Mucosa of stomach (tissue), 1 donor: ENCODE measurements around the gene SUMF1.

Experiments used
- H3K27me3 ChIP-seq: one replicate; pipeline ENCODE4 v1.7.0; 2013; ENCODE audit warnings: mild to moderate bottlenecking, low read length; ENCODE audit not compliant: control insufficient read depth, insufficient read depth
- H3K36me3 ChIP-seq: one replicate; pipeline ENCODE4 v1.7.0; 2013; ENCODE audit warnings: low read length; ENCODE audit not compliant: control insufficient read depth, insufficient read depth
- H3K4me1 ChIP-seq: one replicate; pipeline ENCODE4 v1.7.0; 2013; ENCODE audit warnings: mild to moderate bottlenecking, low read length; ENCODE audit not compliant: control insufficient read depth, insufficient read depth
- H3K4me3 ChIP-seq: one replicate; pipeline ENCODE4 v1.7.0; 2013; ENCODE audit warnings: low read length
- H3K9ac ChIP-seq: one replicate; pipeline ENCODE4 v1.7.0; 2013; ENCODE audit warnings: mild to moderate bottlenecking, low read length, moderate library complexity
- H3K9me3 ChIP-seq: one replicate; pipeline ENCODE4 v1.7.0; 2013; ENCODE audit warnings: mild to moderate bottlenecking, low read length, moderate library complexity; ENCODE audit not compliant: control insufficient read depth
- donor health status: Pancreatic carcinoma.

Gene SUMF1

GRCh38 chr3:4417449-4417848 is 49.6 kb downstream of the SUMF1 start:
- Histone ChIP-seq H3K27me3 (no peaks in the 10 kb centered on the region), H3K9me3 (no peaks in the 10 kb centered on the region), H3K9ac (no peak overlapping the region), H3K4me3 (no peak overlapping the region), H3K4me1 (no peaks in the 10 kb centered on the region), H3K36me3 (no peaks in the 10 kb centered on the region)

GRCh38 chr3:4416961-4417360 is 50.1 kb downstream of the SUMF1 start:
- Histone ChIP-seq H3K9me3 (no peaks in the 10 kb centered on the region), H3K27me3 (no peaks in the 10 kb centered on the region), H3K4me1 (no peaks in the 10 kb centered on the region), H3K36me3 (no peaks in the 10 kb centered on the region), H3K4me3 (no peak overlapping the region), H3K9ac (no peak overlapping the region)

GRCh38 chr3:4416427-4416945 is 50.6 kb downstream of the SUMF1 start:
- H3K36me3 ChIP-seq: no peaks in the 10 kb centered on the region
- H3K9ac ChIP-seq: no peak overlapping the region
- H3K4me1 ChIP-seq: no peaks in the 10 kb centered on the region
- H3K9me3 ChIP-seq: no peaks in the 10 kb centered on the region
- H3K4me3 ChIP-seq: no peak overlapping the region
- no peaks in the 10 kb centered on the region for H3K27me3 ChIP-seq

- no peaks in the 10 kb centered on the region for H3K9me3 ChIP-seq
- H3K27me3 ChIP-seq: no peaks in the 10 kb centered on the region
- H3K9ac ChIP-seq: no peak overlapping the region
- H3K4me1 ChIP-seq: no peaks in the 10 kb centered on the region
- H3K36me3 ChIP-seq: no peaks in the 10 kb centered on the region
- no peak overlapping the region for H3K4me3 ChIP-seq
Observed at GRCh38 chr3:4413467-4413866, 53.6 kb downstream of the SUMF1 start.

GRCh38 chr3:4411833-4412232 is 55.2 kb downstream of the SUMF1 start:
- H3K4me3 ChIP-seq: no peak overlapping the region
- no peak overlapping the region for H3K9ac ChIP-seq
- H3K36me3 ChIP-seq: no peaks in the 10 kb centered on the region
- H3K27me3 ChIP-seq: no peaks in the 10 kb centered on the region
- H3K9me3 ChIP-seq: no peaks in the 10 kb centered on the region
- no peaks in the 10 kb centered on the region for H3K4me1 ChIP-seq

GRCh38 chr3:4411236-4411635 is 55.8 kb downstream of the SUMF1 start:
- Histone ChIP-seq H3K9me3 (no peaks in the 10 kb centered on the region), H3K27me3 (no peaks in the 10 kb centered on the region), H3K4me3 (no peak overlapping the region), H3K36me3 (no peaks in the 10 kb centered on the region), H3K4me1 (no peaks in the 10 kb centered on the region), H3K9ac (no peak overlapping the region)

- no peaks in the 10 kb centered on the region for H3K36me3 ChIP-seq
- H3K9ac ChIP-seq: no peak overlapping the region
- H3K27me3 ChIP-seq: no peaks in the 10 kb centered on the region
- no peaks in the 10 kb centered on the region for H3K9me3 ChIP-seq
- no peaks in the 10 kb centered on the region for H3K4me1 ChIP-seq
- H3K4me3 ChIP-seq: no peak overlapping the region
Observed at GRCh38 chr3:4410606-4411005, 56.5 kb downstream of the SUMF1 start.

GRCh38 chr3:4409971-4410573 is 57.0 kb downstream of the SUMF1 start:
- H3K9me3 ChIP-seq: no peaks in the 10 kb centered on the region
- H3K9ac ChIP-seq: no peak overlapping the region
- H3K27me3 ChIP-seq: no peaks in the 10 kb centered on the region
- no peaks in the 10 kb centered on the region for H3K36me3 ChIP-seq
- no peaks in the 10 kb centered on the region for H3K4me1 ChIP-seq
- H3K4me3 ChIP-seq: no peak overlapping the region

GRCh38 chr3:4409415-4409814 is 57.7 kb downstream of the SUMF1 start:
- Histone ChIP-seq H3K9ac (no peak overlapping the region), H3K9me3 (no peaks in the 10 kb centered on the region), H3K4me3 (no peak overlapping the region), H3K27me3 (no peaks in the 10 kb centered on the region), H3K36me3 (no peaks in the 10 kb centered on the region), H3K4me1 (no peaks in the 10 kb centered on the region)

- Histone ChIP-seq H3K9me3 (no peaks in the 10 kb centered on the region), H3K9ac (no peak overlapping the region), H3K36me3 (no peaks in the 10 kb centered on the region), H3K4me1 (no peaks in the 10 kb centered on the region), H3K27me3 (no peaks in the 10 kb centered on the region), H3K4me3 (no peak overlapping the region)
Observed at GRCh38 chr3:4408958-4409357, 58.1 kb downstream of the SUMF1 start.

- Histone ChIP-seq H3K9ac (no peak overlapping the region), H3K4me3 (no peak overlapping the region), H3K27me3 (no peaks in the 10 kb centered on the region), H3K4me1 (no peaks in the 10 kb centered on the region), H3K36me3 (no peaks in the 10 kb centered on the region), H3K9me3 (no peaks in the 10 kb centered on the region)
Observed at GRCh38 chr3:4407941-4408340, 59.1 kb downstream of the SUMF1 start.

GRCh38 chr3:4406746-4407568 is 60.1 kb downstream of the SUMF1 start:
- Histone ChIP-seq H3K4me1 (no peaks in the 10 kb centered on the region), H3K36me3 (no peaks in the 10 kb centered on the region), H3K9ac (no peak overlapping the region), H3K4me3 (no peak overlapping the region), H3K9me3 (no peaks in the 10 kb centered on the region), H3K27me3 (no peaks in the 10 kb centered on the region)
